Coronary artery (tissue), 2 donors: Measurements from ENCODE around the gene CERS6.

Source experiments
- DNase-seq: peaks from one replicate; pipeline ENCODE4 v3.0.0-alpha.2; 2017; ENCODE audit warnings: low spot score
- H3K27ac ChIP-seq, 2 donors: fragments of 200-600 bp; sonication (generic); one replicate each; pipeline ENCODE4 v1.5.1; 2016 to 2019
- H3K4me3 ChIP-seq: fragments of 200-600 bp; sonication (generic); 2 replicates; pipeline ENCODE4 v1.5.1; 2016; ENCODE audit warnings: mild to moderate bottlenecking, moderate library complexity
- TF ChIP-seq, protein P1 (sequence below): fragments of 200-600 bp; sonication (generic); IDR thresholded peaks from one replicate; pipeline ENCODE4 v1.5.1; 2019; ENCODE audit warnings: antibody characterized with exemption

Gene CERS6

DNA sequence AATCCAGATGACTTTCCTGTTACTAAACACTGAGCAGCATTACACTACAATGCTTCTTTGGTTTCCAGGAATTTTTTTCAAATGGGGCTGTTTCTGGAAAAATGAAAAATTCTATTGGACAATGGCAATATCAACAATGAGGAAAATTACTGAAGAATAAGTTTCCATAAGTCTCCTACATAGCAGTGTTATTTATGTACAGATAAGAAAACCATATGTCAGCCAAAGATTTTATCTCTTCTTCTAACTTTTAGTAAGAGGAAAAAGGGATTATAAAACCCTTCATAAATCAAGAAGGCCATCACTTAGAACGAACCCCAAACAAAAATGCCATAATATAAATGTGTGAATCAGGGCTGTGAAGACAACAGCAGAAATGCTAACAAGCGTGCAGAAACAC is 314.7 kb downstream of the CERS6 start:
- Histone ChIP-seq H3K27ac (no peak overlapping the region), H3K4me3 (no peak overlapping the region)
- DNase-seq = no peak
- TF ChIP-seq, protein P1, sequence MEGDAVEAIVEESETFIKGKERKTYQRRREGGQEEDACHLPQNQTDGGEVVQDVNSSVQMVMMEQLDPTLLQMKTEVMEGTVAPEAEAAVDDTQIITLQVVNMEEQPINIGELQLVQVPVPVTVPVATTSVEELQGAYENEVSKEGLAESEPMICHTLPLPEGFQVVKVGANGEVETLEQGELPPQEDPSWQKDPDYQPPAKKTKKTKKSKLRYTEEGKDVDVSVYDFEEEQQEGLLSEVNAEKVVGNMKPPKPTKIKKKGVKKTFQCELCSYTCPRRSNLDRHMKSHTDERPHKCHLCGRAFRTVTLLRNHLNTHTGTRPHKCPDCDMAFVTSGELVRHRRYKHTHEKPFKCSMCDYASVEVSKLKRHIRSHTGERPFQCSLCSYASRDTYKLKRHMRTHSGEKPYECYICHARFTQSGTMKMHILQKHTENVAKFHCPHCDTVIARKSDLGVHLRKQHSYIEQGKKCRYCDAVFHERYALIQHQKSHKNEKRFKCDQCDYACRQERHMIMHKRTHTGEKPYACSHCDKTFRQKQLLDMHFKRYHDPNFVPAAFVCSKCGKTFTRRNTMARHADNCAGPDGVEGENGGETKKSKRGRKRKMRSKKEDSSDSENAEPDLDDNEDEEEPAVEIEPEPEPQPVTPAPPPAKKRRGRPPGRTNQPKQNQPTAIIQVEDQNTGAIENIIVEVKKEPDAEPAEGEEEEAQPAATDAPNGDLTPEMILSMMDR = no peak

DNA sequence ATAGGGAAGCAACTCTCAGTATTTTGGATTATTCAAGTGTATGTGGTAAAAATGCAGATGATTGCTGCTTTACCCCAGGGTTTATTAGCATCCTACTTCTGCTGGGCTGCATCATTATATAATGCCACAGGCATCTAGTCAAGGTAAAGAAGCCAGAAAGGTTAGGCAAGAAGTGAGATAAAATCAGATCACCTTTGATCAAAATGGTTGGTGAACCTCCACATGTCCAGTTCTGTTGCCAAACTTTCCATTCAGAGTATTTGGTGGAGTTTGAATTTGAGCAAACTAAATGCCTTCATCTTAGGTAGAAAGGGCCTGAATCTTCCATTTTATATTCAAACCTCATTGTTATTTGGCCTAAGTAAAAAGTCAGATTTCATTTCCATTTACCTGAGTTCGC is 316.6 kb downstream of the CERS6 start:
- TF ChIP-seq, protein P1 = no peak
- Histone ChIP-seq H3K27ac (no peak overlapping the region), H3K4me3 (no peak overlapping the region)
- DNase-seq = no peak

DNA sequence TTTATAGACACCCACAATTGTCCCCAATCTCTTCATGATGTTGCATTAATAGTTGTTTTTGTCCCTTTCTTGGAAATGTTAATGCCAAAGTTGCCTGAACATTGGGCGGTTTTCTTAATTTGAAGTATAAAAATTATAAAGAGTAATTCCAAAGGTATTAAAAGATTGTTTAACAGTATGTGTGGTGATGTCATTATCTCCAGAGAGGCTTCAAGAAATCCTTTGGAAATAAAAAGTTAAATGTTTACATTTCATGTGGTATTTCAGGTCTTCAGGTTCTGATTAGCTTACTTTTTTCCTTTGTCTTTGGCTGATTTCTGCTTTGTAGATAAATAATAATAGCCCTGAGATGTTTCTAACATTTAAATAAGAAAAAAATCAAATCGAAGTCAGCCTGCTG is 317.1 kb downstream of the CERS6 start:
- Histone ChIP-seq H3K27ac (no peak overlapping the region), H3K4me3 (no peak overlapping the region)
- no peak for DNase-seq
- TF ChIP-seq, protein P1 = no peak

DNA sequence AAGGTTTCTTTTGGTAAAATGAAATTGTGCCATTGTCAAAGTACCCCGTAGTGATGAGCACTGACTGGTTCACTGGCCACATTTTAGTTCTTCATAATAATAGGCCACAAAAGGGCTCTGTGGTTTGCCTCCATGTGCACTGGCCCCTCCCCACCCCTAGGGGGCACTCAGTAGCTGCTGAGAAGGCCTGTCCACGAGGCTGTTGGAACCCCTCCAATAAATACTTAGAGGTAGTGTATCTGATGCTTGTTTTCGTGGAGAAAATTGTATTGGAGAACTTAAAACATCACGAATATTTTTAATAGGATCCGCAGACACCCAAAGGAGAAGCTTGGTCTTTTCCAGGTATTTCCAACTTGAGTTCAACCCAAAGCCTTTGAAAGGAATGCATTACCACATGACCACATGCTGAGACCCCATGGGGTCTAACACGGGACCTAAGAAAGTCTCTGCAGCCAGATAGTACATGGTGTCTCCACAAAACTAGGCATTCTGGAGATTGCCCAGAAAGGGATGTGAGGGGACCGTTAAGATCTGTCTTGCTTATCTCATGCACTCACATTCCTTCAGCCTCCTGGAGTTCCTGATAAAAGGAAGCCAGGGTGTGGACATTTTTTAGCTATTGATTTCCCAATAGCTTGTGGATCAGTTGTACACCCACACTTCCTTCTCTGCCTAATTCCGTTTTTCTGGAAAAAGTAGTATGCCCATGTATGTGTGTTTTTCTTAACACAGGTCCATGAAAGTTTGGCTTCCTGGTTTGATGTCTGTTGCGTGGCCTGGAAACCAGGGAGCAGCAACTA is 317.8 kb downstream of the CERS6 start:
- H3K27ac ChIP-seq = no peak overlapping the region
- DNase-seq = no peak
- H3K4me3 ChIP-seq = no peak overlapping the region
- TF ChIP-seq, protein P1 = peak; percentile 24

DNA sequence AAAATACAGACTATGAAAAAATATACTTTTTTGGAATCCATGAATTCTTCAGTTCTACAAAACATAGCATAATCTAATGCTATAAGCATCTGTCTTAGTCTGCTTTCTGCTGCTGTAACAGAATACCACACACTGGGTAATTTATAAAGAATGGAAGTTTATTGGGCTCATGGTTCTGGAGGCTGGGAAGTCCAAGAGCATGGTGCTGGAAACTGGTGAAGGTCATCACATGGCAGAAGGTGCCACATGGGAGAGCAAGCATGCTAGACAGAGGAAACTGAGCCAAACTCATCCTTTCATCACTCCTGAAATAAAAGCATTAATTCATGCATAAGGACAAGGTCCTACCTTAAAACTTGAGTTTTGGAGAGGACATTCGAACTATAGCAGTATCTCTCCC is 319.8 kb downstream of the CERS6 start:
- no peak overlapping the region for H3K4me3 ChIP-seq
- H3K27ac ChIP-seq = no peak overlapping the region
- TF ChIP-seq, protein P1 = no peak
- no peak for DNase-seq

DNA sequence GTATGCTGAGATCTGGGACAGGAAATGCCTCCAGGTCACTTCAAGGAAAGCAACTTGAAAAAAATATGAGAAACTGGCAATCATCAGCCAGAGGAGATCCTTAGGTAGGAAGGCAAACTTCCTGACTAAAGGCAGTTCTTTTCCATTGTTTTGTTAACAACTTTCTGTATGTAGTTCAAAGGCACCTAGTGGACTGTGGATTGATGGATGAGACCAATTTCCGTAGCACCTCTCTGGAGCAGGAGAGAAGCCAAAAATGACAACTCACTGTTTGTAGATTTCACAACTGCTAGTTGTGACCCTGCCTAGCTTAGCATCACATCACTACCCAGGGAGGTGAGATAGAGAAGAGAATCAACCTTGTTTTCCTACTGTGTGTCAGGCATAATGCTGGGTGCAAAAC is 324.6 kb downstream of the CERS6 start:
- TF ChIP-seq, protein P1 = no peak
- DNase-seq = no peak

DNA sequence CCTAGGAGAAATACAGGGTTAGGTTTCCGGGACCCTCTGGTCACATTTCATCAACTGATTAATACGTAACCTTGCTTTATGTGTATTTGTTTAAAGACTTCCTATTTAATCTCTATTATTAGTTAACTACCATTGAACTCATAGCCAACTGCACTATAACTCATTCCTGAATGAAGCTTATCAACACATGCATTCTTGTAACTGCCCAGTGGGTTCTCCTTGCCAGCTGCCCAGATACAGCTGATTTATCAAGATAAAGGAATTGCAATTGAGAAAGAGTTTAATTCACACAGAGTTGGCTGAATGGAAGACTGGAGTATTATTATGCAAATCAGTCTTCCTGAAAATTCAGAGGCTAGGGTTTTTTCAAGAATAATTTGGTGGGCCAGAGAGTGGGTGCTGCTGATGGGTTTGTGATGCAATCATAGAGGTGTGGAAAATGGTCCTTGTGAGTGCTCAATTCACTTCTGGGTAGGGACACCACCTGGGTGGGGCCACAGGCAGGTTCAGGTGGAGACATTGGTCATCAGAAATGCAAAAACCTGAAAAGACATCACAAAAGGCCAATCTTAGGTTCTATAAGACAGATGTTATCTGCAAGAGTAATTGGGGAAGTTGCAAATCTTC is 325.2 kb downstream of the CERS6 start:
- H3K27ac ChIP-seq = no peak overlapping the region
- DNase-seq = no peak
- TF ChIP-seq, protein P1 = no peak
- H3K4me3 ChIP-seq = no peak overlapping the region

More for the DNA sequence above, 324.6 kb downstream of the CERS6 start:
- H3K4me3 ChIP-seq = no peak overlapping the region
- H3K27ac ChIP-seq = no peak overlapping the region
